Body of pancreas (tissue), 4 donors: ENCODE measurements around the gene UBR7. TPM values are rescaled to one million over a fixed set of nuclear protein-coding genes. Genes with fewer than 3 reads are reported as not detected.
A peak's percentile ranks its signal among the peaks of the same experiment; 100 is the strongest.

Experiments
- ATAC-seq: fragments of 150-250 bp; one replicate; pipeline ENCODE4 v1.9.1; 2016
- DNase-seq, 4 donors: peaks; one replicate each; pipeline ENCODE4 v3.0.0-alpha.2; 2019
- H3K27ac ChIP-seq, 4 donors: fragments of 200-600 bp; sonication (generic); 1 replicate in 3 of 4; 2 replicates in 1 of 4; pipeline versions ENCODE4 v1.5.1 to v1.6.1; 2016 to 2019; ENCODE audit warnings: mild to moderate bottlenecking in 1 of 4, mixed read lengths in 1 of 4, moderate library complexity in 1 of 4
- H3K27me3 ChIP-seq, 2 donors: fragments of 200-600 bp; sonication (generic); one replicate each; pipeline ENCODE4 v1.6.0; 2016; ENCODE audit warnings: mild to moderate bottlenecking in 1 of 2
- H3K36me3 ChIP-seq, 2 donors: fragments of 200-600 bp; sonication (generic); replicated peaks in 1 of 2; 2 replicates each; pipeline ENCODE4 v1.5.1; 2016; ENCODE audit warnings: low read depth in 2 of 2; ENCODE audit not compliant: insufficient read depth in 1 of 2
- H3K4me1 ChIP-seq: fragments of 200-600 bp; sonication (generic); one replicate; pipeline ENCODE4 v1.6.0; 2016
- H3K4me3 ChIP-seq, 2 donors: fragments of 200-600 bp; sonication (generic); 1 replicate in 1 of 2; 2 replicates in 1 of 2; pipeline ENCODE4 v1.5.1; 2016 to 2019
- H3K9me3 ChIP-seq, 3 donors: fragments of 200-600 bp; sonication (generic); 1 replicate in 2 of 3; 2 replicates in 1 of 3; pipeline ENCODE4 v1.5.1; 2016
- CTCF ChIP-seq, 7 experiments: fragments of 450-650 bp in 4 of 7; fragments of 200-600 bp in 3 of 7; sonication (generic) in 3 of 7; IDR thresholded peaks; one replicate each; pipeline ENCODE4 v1.5.1; 2016 to 2019; ENCODE audit warnings: antibody characterized with exemption in 7 of 7
- POLR2A ChIP-seq, 3 donors: fragments of 450-650 bp; IDR thresholded peaks; one replicate each; pipeline ENCODE4 v1.6.1; 2016; ENCODE audit warnings: antibody characterized with exemption in 3 of 3, mild to moderate bottlenecking in 2 of 3
- WGBS, 2 donors: methylation state at CpG; one replicate each; pipeline ENCODE4 v1.1.5; 2017; 5-methylcytosine and 5-hydroxymethylcytosine counted together
- intact Hi-C: fragments of 100-400 bp; cut with DNase I; formaldehyde crosslinking; loops from one replicate; pipeline ENCODE4 v1.15.1; 2023
- total RNA-seq, 2 donors: library from RNA; depleted of rRNA; stranded (reverse); fragments of >200 nt; gene quantifications; one replicate each; pipeline ENCODE4 v1.1.0, GENCODE V29; 2016

UBR7 gene
- total RNA-seq, 2 donors from 2014 or later: 4.9 to 17.4 TPM

GRCh38 chr14:93276031-93276716 is 69.1 kb downstream of the UBR7 start:
- H3K36me3 ChIP-seq: no peaks in the 10 kb centered on the region
- ATAC-seq: peak; percentile 66
- TF ChIP-seq POLR2A (IDR thresholded peaks at IDR 0.05): no peak
- no peak for TF ChIP-seq CTCF (IDR thresholded peaks at IDR 0.05)
- peaks cover 8% of the 10 kb centered on the region for H3K4me1 ChIP-seq
- WGBS, 2 donors: 67 to 68% methylated on average over 3 of the region's 3 CpGs
- H3K27me3 ChIP-seq: no peaks in the 10 kb centered on the region
- H3K27ac ChIP-seq: peak overlapping the region in 3 of 4 donors; percentile 48 to 79 (median 55)
- H3K9me3 ChIP-seq: no peaks in the 10 kb centered on the region
- peak in 3 of 4 donors; percentile 16 to 31 (median 24) for DNase-seq
- intact Hi-C loops: no loop called here
- no peak overlapping the region for H3K4me3 ChIP-seq

Other genes with a start within 250 kb of the UBR7 start
- gene ITPK1, start 91.3 kb upstream of the UBR7 start, total RNA-seq: 10 to 100 TPM; 30.1 to 32.6 TPM
- 10 to 100 TPM; 10.2 to 17.9 TPM for gene MOAP1, start 22.4 kb upstream of the UBR7 start, total RNA-seq
- gene LYSET, start 21.9 kb upstream of the UBR7 start, total RNA-seq: 1 to 10 TPM in 1 of 2 donors, under 1 TPM in 1; 0.66 to 5.4 TPM
- gene GON7, start 191 bp upstream of the UBR7 start, total RNA-seq: 10 to 100 TPM in 1 of 2 donors, 1 to 10 TPM in 1; 6.5 to 11.2 TPM
- 10 to 100 TPM; 16.3 to 25.1 TPM for gene BTBD7, start 125.8 kb downstream of the UBR7 start, total RNA-seq
- gene COX8C, start 139.9 kb downstream of the UBR7 start, total RNA-seq: not detected
- 1 to 10 TPM in 1 of 2 donors, under 1 TPM in 1; 0.78 to 3.3 TPM for gene UNC79, start 223.7 kb downstream of the UBR7 start, total RNA-seq